NCI-H69 (cell line): ENCODE measurements around the gene BLTP3B.

Experiments used
- DNase-seq: peaks from one replicate; lab custom pipeline; 2025; lab: John Stamatoyannopoulos, UW

Gene BLTP3B

GRCh38 chr12:100110276-100110675 is 32.4 kb downstream of the BLTP3B start:
- no peak for DNase-seq

GRCh38 chr12:100106861-100107260 is 35.8 kb downstream of the BLTP3B start:
- no peak for DNase-seq

GRCh38 chr12:100105661-100106060 is 37.0 kb downstream of the BLTP3B start:
- DNase-seq, result no peak

DNA sequence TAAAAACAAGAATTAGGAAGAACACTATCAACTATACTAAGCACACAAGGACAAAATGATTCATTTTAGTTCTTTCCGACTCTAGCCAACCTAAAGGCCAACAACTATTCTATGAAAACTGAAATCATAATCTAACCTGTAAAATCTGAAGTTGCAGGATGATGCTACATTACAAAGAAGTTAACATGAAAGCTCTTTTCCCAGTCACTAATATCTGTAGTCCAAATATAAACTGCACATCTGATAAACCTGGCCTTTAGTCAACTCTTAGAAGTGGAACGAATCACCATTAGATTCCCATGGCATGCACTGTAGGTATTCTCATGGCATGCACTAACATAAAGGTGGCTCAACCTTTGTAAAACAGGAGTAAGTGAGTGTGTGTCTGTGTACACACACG is 41.7 kb downstream of the BLTP3B start:
- DNase-seq, result no peak
